GM21576 (cell line): ENCODE measurements around the gene PDGFD.
A peak's percentile ranks its signal among the peaks of the same experiment; 100 is the strongest.

Experiments
- ATAC-seq: cut with Tn5 transposase; IDR thresholded peaks from one replicate; pipeline ENCODE4 v1.9.1; 2021; ENCODE audit warnings: mild to moderate bottlenecking, moderate library complexity; ENCODE audit not compliant: unreplicated experiment

The PDGFD gene

DNA sequence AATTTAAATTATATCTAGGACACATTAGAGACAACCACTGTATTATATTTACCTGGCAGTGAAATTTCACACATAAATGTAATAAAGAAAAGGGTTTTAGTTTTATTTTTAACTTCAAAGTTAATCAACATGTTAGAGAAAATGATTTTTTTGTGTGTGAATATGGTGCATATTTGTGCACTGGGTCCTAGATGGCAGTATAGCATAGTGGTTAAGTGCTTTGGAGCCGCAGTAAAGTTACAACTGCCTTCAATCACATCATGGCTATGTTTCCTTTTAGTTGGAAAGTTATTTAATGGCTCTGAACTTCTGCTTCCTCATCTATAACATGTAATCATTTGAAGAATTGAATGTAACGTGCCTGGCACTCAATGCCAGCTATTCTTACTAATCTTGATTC lies 236.4 kb downstream of the PDGFD start:
- ATAC-seq: no peak

DNA sequence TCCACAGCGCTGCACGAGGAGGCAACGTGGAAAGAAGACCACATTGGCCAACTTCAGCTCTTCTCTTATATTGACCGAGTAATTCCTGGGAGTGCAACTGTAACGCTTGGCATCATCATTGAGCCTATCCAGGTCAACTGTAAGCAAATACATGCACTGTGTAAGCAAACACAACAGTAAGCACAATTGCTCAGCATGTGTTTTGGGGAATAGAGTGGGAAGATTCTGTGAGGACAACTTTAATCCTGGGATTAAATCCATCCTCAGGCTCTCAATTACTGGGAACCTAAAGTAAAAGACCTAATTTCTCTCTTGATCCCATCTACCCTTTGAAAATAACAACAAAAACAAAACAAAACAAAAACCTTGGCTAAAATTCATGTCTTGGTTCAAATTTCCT lies 237.0 kb downstream of the PDGFD start:
- ATAC-seq: no peak

DNA sequence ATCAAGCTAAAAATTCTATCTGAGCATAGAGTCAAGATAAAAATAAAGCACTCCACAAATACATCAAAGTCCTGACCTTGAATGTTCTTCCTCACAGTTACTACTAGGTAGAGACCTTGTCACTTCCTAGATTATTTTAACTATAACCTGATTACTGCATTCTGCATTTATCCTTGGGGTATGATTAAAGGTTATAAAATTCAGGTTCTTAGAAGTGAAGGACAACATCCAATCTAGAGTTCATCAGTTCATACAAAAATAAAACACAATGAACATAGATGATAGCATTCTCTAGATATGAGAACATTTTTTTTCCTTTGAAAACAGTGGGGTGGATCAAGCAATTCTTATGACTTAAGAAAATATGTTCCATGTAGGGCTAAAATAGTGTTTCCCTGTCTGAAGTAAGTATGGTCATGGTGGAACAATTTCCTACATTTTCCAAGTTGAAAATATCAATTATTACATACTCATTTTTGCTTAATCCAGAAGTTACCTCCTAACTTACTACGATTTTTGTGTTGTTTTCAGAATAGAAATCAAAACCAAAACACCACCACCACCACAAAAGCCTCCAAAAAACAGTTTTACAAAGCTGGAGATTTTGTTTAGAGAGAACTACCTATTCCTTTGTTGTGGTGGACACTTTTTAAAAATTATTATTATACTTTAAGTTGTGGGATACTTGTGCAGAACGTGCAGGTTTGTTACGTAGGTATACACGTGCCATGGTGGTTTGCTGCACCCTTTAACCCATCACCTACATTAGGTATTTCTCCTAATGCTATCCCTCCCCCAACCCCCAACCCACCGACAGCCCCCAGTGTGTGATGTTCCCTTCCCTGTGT lies 239.6 kb downstream of the PDGFD start:
- ATAC-seq: no peak

DNA sequence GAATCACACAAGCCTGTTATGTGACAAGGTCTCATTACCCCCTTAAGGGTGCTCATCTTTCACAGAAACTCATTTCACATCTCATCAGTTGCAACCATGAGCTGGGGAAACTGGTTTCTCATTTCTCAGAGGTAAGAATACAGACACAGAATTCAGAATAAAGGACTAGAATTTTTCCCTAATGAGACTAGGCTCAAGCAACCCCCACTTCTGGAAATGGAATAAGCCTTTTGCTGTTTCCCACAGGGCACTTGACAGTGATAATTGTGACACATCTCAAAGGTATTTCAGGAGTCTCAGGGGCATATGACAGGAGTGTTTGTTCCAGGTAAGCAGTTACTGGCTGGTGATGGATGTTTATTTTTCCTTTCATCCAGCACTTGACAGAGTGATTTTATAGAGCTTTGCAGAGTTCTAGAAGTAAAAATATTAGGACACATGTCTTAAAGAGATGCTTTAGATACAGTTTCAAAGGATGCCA lies 240.5 kb downstream of the PDGFD start:
- no peak for ATAC-seq

DNA sequence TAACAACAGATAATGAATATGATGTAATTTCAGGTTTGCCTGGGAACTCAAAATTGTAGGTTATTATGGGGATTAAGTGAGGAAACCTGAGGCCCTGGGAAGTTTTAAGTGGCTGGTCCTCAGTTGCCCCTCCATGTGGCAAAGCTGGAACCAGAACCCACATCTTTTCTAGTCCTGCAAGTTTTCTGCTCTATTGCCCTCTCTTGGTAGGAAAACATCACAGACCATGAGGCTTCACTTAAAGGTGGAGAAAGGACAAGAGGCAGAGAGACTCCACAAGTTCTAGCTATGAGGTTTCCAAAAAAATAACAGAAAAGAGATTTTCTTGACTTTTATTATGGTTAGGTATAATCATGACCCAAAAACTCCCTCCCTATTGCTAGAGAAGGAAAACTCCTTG lies 243.0 kb downstream of the PDGFD start:
- ATAC-seq: no peak

DNA sequence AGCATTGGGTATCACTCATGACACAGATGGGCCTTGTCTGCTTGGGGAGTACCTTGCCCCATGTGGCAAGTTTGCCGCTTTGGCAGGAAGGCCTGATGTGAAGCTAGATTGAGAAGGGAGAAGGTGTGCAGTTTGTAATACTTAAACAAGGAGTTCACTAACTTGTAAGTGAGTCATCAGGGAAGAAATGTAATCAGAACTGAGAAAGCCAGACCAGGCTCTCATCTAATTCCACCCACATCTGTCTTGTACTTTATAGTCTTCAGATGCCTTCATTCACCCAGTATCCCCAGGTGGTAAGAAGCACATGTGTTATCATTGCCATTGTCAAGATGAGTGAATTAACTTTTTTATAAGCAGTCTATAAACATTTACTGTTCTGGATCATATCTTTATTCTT lies 243.5 kb downstream of the PDGFD start:
- peak; percentile 51 for ATAC-seq

DNA sequence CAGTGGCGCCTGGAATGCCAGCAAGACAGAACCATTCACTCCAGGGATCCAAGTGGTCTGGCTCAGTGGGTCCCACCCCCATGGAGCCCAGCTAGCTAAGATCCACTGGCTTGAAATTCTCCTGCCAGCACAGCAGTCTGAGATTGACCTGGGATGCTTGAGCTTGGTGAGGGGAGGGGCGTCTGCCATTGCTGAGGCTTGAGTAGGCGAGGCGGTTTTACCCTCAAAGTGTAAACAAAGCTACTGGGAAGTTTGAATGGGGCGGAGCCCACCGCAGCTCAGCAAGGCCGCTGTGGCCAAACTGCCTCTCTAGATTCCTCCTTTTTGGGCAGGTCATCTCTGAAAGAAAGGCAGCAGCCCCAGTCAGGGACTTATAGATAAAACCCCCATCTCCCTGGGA lies 253.2 kb downstream of the PDGFD start:
- ATAC-seq: no peak

DNA sequence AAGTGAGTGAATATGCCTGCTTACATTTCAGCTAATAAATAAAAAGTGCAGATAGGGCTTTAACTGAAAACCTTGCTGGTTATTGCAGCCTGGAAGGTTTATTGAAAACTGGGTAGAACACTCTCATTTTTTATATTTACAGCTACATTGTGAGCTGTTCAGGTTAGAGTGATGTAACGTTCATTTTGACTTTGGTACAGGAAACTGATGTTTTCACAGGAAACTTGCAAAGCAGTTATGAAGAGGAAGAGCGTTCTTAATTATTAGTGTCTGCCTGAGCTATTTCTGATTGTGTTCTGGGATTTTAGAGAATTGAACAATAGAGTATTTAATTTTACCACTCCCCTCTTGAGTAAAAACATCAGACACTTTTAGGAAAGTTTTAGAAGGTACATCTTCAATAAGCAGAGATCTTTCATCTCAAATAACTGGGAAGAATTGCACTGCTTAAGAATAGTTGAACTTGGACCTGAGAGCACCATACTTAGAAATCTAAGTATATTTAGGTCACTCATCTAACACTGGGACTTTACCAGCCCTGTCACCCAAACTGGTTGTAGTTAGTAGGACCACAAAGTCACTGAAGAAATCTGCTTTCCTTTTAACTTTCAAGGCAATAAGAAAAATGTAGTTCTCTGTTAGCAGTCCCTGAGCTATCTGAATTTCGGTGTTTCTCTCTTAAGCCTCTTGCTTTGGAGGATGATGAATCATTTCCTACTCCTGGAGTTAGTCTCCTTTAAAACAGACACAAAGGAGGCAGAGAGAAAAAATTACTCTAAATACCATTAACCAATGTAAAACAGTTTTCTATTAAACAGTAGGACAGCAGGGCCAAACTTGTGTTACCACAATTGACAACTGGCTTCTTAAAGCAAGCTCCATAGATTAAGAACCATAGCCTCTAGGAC lies 256.1 kb downstream of the PDGFD start:
- ATAC-seq: no peak

DNA sequence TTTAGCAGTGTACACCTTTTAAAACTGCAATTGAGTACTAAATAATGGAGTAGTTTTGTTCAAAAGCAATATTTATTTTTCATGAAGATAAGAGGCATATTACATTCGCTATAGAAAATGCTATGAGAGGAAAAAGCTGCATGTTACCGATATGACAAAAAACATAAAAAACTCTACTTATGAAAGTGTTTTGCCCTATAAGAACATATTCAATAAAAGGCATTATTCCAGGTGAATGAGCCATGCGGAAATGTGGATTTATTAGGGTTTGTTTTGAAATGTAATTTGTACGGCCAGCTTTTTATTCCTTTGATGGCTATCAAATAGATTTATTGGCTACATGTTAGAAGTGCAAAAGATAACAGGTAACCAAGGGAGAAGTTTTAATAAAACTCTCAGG lies 256.8 kb downstream of the PDGFD start:
- ATAC-seq: no peak

DNA sequence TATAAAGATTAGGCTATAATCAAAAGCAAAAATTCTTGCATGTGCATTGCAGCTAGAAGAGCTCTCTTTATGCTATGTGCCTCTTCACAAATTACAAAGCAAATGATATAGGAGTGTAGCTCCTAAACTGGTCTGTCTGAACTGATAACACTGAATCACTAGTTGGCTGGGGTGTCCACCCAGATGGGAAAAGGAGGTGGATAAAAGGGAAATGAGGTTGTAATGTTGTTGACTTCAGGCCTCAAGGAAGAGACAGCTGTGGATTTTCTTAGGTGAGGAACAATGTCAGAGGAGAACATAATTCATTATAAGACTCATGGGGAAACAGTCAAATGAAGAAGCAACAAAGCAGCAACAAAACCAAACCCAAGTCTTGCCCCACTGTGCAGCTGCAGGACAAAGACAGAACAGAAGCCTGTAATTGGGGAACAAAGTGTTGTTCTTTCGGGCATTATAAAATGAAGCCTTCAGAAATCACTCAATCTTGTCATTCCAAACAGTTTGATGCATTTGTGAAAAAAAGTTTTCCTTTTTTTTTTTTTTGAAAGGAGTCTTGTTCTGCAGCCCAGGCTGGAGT lies 257.6 kb downstream of the PDGFD start:
- no peak for ATAC-seq

DNA sequence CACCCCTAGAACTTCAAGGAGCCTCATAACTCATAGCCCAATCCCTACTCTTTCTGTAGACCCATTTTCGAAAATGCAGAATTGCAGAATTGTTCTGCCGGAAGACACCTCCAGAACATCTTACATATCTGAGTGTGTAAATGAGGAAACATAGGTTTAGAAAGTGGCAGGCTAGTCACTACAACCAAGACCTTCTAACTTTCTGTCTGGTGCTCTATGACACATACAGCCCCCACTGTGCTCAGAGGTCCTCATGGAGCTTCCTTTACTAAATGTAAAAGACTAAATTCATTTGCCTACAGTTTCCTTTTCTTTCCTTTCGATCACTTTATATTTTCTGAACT lies 259.7 kb downstream of the PDGFD start:
- ATAC-seq: peak; percentile 86

DNA sequence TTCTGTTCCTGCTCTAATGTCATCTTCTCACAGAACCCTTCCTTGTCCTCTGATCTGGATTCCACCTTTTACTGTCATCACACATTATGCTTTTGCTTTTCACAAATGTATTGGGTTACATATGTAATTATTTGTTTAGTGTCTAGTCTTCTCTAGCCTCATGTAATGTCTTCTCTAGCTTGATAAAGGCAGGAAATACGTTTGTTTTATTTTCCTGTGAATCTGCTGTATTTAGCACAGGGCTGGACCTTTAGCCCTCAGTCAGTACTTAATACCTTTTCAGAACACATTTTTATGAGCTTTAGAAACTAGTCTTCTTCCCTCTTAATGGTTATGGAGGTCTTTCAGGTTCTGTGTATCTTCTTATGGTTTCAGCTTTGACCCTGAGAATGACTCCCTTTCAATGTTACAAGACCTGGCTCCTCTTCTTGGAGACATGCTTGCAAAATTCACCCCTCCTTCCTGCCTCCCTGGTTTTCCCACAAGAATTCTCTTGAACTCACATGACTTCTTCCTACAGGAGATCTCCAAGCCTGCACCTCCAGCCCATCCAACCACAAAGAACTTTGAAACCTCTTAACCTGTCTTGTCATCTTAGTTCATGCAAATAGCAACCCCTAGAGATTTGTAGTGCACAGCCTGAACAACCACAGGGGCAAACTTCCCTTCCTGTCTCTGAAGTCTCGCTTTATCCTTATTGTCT lies 260.2 kb downstream of the PDGFD start:
- peak; percentile 79 for ATAC-seq

DNA sequence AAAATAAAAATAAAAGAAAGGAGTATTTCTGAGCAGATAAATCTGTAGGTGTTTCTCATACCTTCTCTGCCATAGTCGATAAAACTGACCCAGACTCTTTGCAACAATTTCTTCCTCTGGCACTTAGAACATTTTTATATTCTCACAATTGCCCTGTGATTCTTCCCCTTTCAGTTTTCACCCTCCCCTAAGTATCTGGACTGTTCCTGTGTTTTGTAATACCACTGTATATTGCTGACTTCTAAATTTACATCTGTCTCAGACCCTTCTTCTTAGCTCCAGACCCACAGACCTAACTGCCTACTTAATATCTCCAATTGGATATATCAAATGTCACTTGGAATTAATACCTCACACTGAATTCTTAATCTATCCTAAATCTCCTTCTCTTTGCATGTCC lies 261.0 kb downstream of the PDGFD start:
- ATAC-seq: no peak

DNA sequence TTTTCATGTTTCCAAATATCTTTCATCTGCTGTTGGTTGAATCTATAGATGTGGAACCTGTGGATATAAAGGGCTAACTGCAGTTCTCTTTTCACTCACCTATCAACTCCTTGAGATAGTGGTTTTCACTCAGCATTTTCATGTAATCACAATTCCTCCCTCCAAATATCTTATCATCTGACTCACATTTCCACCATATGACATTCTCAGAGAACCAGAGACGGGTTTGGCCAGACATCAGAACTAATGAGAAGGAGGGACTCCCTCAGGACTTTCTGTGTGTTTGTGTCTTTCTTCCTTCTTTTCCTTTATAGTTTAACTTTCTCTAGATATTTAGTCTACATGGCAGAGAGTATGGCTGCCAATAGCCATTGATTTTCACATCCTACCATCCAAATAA lies 262.3 kb downstream of the PDGFD start:
- no peak for ATAC-seq

DNA sequence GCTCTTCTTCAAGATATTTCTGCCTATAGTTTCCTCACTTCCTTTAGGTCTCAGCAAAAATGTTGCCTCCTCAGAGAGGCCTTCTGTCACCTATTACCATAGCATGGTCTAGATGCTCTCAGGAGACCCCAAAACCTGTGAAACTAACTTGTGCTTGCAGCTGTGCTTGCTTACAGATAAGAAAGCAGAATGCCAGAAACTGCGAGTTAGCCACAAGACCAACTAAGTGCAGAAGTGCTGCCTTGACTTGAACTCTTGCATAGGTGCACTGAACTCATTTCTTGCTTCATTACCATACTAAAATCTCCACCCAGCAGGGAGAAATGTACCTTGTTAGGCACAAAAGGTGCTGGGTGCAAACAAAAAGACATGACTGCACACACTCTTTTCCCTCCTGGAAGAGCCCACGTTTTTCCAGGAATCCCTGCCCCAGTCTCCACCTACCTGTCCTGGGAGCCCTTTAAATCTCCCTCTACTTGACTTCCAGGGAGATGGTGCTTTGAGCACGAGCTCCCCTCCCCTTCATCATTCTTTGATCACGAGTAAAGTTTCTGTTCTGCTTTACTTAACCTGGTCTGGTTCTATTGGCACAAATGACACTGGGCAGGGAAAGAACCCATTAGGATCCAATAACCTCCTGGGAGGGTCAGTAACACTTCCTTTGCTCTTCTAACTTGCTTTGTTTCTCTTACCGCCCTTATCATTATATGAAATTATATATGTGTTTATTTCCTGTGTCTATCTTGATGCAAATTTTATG lies 265.2 kb downstream of the PDGFD start:
- ATAC-seq: peak; percentile 70

DNA sequence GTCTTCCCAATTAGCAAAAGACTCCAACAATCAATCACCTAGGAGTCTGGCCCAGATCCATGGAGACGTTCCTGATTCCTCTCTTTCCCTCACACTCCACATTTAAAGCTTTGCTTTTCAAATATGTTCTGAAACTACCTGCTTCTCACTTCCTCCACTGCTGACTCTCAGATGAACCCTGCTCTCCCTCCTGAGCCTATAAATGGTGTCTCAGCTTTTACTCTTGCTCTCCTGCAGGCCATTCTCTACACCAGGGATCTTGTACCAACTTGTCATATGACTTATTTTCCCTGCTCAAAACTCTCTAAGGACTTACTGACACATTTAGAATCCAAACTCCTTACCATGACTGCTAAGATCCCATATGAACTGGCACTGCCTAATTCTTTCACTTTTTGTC lies 265.9 kb downstream of the PDGFD start:
- ATAC-seq: peak; percentile 63

DNA sequence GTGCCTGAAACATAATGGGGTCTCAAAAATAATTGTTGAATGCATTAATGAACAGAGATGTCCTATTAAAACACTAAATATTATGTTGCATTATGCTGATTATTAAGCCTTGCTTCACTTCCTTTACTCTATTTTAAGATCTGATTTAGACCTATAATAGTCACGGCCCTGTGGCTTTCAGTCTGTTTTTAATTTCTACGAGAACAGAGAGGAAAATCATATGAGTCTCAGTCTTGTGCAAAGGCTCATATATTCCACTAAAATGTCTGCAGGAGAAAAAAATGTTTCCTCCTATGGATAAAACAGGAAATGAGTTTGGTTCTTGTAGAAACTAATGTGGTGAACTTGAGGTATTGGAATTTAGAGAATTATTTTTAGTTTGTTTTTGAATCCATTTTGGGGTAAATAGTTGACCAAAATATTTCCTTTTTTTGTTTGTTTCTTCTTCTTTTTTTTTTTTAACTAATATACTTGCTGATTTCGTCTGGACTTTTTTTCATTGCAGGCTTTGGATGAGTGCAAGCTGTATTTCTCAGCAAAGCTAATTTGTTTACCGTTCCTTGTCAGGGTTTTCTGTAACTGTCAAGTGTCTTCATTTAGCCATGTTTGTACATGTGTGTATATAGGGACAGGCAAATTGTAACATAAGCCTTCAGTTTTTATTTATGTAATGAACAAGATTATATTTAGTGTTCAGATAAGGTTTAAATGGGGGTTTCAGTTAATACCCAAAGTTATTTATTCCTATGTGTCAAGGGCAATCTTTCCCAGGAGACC lies 266.6 kb downstream of the PDGFD start:
- peak; percentile 19 for ATAC-seq

DNA sequence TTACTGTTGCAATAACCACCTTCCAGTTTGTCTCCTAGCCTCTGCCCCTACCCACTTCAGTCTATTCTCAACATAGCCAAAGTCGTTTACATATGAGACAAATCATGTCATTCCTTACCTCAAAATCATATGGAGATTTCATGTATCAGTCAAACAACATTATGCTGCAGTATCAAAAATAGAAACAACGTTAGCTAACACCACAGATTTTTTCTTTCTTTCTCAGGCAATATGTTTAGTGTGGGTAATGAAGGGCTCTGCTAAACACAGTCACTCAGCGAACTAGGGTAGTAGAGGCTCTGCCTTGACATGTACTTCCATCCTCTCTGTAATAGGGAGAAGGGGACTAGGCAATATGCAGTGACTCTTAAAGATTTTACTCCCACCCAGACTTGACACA lies 268.8 kb downstream of the PDGFD start:
- no peak for ATAC-seq

DNA sequence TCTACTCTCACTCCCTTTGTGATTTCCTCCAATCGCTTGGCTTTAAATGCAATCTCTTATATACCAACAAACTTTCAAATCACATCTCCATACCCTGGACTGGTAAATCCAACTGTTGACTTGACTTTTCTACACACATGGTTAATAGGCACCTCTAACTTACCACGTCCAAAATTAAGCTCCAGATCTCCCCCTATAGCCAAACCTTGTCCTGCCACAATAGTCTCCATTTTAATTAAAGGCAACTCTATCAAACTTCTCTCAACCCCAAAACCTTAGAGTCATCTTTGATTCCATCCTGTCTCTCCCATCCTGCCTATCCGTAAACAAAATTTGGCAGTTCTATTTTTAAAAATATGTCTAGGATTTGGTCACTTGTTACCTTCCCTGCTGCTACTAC lies 269.3 kb downstream of the PDGFD start:
- no peak for ATAC-seq

DNA sequence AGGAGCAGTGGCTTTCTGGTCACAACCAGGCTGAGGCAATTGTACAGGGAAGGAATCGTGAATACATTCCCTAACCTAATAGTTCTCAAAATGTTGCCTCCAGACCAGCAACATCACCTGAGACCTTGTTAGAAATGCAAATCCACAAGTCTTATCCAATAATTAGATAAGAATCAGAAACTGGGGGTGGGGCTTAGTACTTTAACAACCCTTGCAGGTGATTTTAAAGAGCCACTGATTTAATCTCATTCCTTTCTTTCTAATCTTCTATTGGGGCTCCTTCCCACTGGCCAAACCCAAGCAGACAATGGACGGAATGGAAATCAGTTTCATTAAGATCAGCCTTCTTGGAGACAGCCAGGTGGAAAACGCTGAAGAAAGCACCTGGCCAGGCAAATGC lies 269.9 kb downstream of the PDGFD start:
- ATAC-seq: no peak
